ENCODE results near the gene SAXO1.

The SAXO1 gene

DNA sequence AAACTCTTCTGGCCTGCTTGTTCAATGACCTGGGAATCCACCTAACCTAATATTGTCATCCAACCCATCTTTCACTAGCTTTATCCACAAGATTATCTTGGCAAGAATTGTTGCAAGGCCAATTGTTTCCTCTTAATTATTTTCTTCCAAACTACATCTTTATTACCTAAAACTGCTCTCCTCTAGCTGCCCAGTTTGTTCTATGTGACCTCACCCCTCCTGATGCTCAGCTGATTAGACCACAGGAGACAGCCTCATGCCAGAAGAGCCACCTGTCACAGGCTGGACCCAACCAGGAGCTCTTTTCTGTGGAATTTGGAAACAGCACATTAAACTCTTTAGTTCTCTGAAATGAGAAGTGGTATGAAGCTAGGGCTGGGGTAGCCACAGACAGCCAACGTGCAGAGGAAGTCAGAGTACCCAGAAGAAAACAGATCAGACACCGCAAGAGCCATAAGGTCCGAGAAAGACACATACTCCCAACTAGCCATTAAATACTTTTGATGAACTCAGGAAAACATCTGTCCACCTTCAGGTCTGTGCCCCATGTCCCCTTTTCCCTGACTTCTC, 12.0 kb downstream of the SAXO1 start:
- WGBS (ENCODE audit: extremely low coverage, insufficient coverage, low lambda C conversion rate) = no CpG with 5 or more reads among the region's 3 CpGs
- Histone ChIP-seq H3K79me2 (ENCODE audit: control insufficient read depth, insufficient read depth, low read length) (no peaks in the 10 kb centered on the region), H2BK120ac (ENCODE audit: low read depth, low read length) (no peak overlapping the region), H3K27ac (ENCODE audit: low read depth, low read length) (no peak overlapping the region), H3K18ac (ENCODE audit: low read length) (no peak overlapping the region), H3K79me1 (ENCODE audit: low read length) (no peaks in the 10 kb centered on the region), H3K27me3 (ENCODE audit: insufficient read depth, low read length, poor library complexity) (no peaks in the 10 kb centered on the region), H3K36me3 (ENCODE audit: control insufficient read depth, insufficient read depth, low read length) (no peaks in the 10 kb centered on the region), H4K8ac (ENCODE audit: low read depth, low read length) (no peak overlapping the region), H3K4me3 (ENCODE audit: low read length) (no peak overlapping the region), H4K5ac (ENCODE audit: low read length) (no peak overlapping the region), H3K56ac (ENCODE audit: low read length) (no peak overlapping the region), H3K4ac (ENCODE audit: low read depth, low read length) (no peak overlapping the region), H2BK5ac (ENCODE audit: low read length) (no peak overlapping the region), H3K23ac (ENCODE audit: low read length) (no peak overlapping the region), H3K4me2 (ENCODE audit: low read length) (no peak overlapping the region), H3K4me1 (ENCODE audit: control insufficient read depth, low read depth, low read length) (no peaks in the 10 kb centered on the region), H2AK5ac (ENCODE audit: low read length) (no peak overlapping the region), H3K9ac (ENCODE audit: low read length) (no peak overlapping the region), H2BK15ac (replicated peaks; ENCODE audit: low read depth) (no peak overlapping the region)
- no peak for DNase-seq

DNA sequence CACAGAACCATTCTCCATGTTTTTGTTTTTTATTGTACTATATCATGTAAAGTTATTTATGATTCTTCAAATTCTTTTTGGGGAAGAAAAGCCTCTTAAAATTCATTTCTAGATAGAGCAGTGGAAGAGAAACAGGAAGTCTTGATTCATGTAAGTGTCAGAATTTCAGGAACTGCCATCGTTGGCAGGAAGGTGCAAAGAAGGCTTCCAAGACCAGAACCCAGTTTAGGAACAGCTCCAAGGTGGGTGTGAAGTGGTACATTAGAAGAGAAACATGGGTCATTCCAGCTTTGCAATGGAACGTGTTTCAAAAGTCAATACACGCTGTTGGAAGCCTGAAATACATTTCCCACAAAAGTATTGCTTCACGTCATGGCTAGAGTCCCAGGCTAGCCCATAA, 14.8 kb downstream of the SAXO1 start:
- H3K4me2 ChIP-seq (ENCODE audit: low read length) = no peak overlapping the region
- H3K79me1 ChIP-seq (ENCODE audit: low read length) = no peaks in the 10 kb centered on the region
- no peak overlapping the region for H2BK120ac ChIP-seq (ENCODE audit: low read depth, low read length)
- no peak overlapping the region for H3K27ac ChIP-seq (ENCODE audit: low read depth, low read length)
- no peaks in the 10 kb centered on the region for H3K79me2 ChIP-seq (ENCODE audit: control insufficient read depth, insufficient read depth, low read length)
- no peaks in the 10 kb centered on the region for H3K27me3 ChIP-seq (ENCODE audit: insufficient read depth, low read length, poor library complexity)
- H4K8ac ChIP-seq (ENCODE audit: low read depth, low read length) = no peak overlapping the region
- H3K56ac ChIP-seq (ENCODE audit: low read length) = no peak overlapping the region
- no peak overlapping the region for H3K23ac ChIP-seq (ENCODE audit: low read length)
- DNase-seq = no peak
- H3K18ac ChIP-seq (ENCODE audit: low read length) = no peak overlapping the region
- no peak overlapping the region for H4K5ac ChIP-seq (ENCODE audit: low read length)
- H2BK5ac ChIP-seq (ENCODE audit: low read length) = no peak overlapping the region
- H3K4me3 ChIP-seq (ENCODE audit: low read length) = no peak overlapping the region
- H3K36me3 ChIP-seq (ENCODE audit: control insufficient read depth, insufficient read depth, low read length) = no peaks in the 10 kb centered on the region
- no peak overlapping the region for H3K4ac ChIP-seq (ENCODE audit: low read depth, low read length)
- no peak overlapping the region for H2AK5ac ChIP-seq (ENCODE audit: low read length)
- no peak overlapping the region for H3K9ac ChIP-seq (ENCODE audit: low read length)
- no peak overlapping the region for H2BK15ac ChIP-seq (replicated peaks; ENCODE audit: low read depth)
- no CpG with 5 or more reads among the region's 4 CpGs for WGBS (ENCODE audit: extremely low coverage, insufficient coverage, low lambda C conversion rate)
- no peaks in the 10 kb centered on the region for H3K4me1 ChIP-seq (ENCODE audit: control insufficient read depth, low read depth, low read length)

DNA sequence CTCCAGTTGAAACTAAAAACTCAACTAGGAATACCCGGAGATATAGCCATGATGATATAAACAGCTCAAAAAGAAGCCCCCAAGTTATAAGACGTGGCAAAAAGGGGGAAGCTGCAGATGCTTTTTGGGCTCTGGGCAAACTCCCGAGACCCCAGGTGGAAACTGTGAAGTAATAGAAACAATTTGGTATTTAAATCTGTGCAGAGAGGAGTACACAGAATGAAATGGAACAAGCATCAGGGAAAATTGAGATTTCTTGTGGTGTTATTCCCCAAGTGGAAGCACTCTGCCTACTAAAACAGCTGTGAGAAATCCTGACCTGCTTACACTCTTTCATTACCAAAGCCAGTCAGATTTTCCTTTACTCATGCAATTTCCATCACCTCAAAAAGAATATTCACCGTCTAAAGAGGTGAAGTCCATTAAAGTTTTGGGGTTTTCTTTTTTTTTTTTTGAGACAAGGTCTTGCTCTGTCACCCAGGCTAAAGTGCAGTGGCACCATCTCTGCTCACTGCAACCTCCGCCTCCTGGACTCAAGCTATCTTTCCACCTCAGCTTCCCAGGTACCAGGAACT, 23.5 kb downstream of the SAXO1 start:
- no peak overlapping the region for H3K4ac ChIP-seq (ENCODE audit: low read depth, low read length)
- H2AK5ac ChIP-seq (ENCODE audit: low read length) = no peak overlapping the region
- no peak overlapping the region for H4K5ac ChIP-seq (ENCODE audit: low read length)
- H3K27me3 ChIP-seq (ENCODE audit: insufficient read depth, low read length, poor library complexity) = no peaks in the 10 kb centered on the region
- no peaks in the 10 kb centered on the region for H3K79me1 ChIP-seq (ENCODE audit: low read length)
- no peak overlapping the region for H4K8ac ChIP-seq (ENCODE audit: low read depth, low read length)
- H3K18ac ChIP-seq (ENCODE audit: low read length) = no peak overlapping the region
- no peak overlapping the region for H2BK120ac ChIP-seq (ENCODE audit: low read depth, low read length)
- no peaks in the 10 kb centered on the region for H3K4me1 ChIP-seq (ENCODE audit: control insufficient read depth, low read depth, low read length)
- DNase-seq = no peak
- H3K9ac ChIP-seq (ENCODE audit: low read length) = no peak overlapping the region
- H3K23ac ChIP-seq (ENCODE audit: low read length) = no peak overlapping the region
- no peak overlapping the region for H2BK5ac ChIP-seq (ENCODE audit: low read length)
- no peaks in the 10 kb centered on the region for H3K79me2 ChIP-seq (ENCODE audit: control insufficient read depth, insufficient read depth, low read length)
- no CpG with 5 or more reads among the region's 5 CpGs for WGBS (ENCODE audit: extremely low coverage, insufficient coverage, low lambda C conversion rate)
- no peak overlapping the region for H3K27ac ChIP-seq (ENCODE audit: low read depth, low read length)
- H3K4me3 ChIP-seq (ENCODE audit: low read length) = no peak overlapping the region
- H2BK15ac ChIP-seq (replicated peaks; ENCODE audit: low read depth) = no peak overlapping the region
- no peaks in the 10 kb centered on the region for H3K36me3 ChIP-seq (ENCODE audit: control insufficient read depth, insufficient read depth, low read length)
- no peak overlapping the region for H3K56ac ChIP-seq (ENCODE audit: low read length)
- no peak overlapping the region for H3K4me2 ChIP-seq (ENCODE audit: low read length)

DNA sequence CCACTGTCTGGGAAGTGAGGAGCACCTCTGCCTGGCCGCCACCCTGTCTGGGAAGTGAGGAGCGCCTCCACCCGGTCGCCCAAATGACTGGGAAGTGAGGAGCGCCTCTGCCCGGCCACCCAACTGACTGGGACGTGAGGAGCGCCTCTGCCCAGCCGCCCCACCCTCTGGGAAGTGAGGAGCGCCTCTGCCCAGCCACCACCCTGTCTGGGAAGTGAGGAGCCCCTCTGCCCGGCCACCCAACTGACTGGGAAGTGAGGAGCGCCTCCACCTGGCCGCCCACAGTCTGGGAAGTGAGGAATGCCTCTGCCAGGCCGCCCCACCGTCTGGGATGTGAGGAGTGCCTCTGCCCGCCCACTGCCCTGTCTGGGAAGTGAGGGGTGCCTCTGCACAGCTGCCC, 32.9 kb downstream of the SAXO1 start:
- Histone ChIP-seq H3K4me2 (ENCODE audit: low read length) (no peak overlapping the region), H3K4me1 (ENCODE audit: control insufficient read depth, low read depth, low read length) (no peaks in the 10 kb centered on the region), H4K8ac (ENCODE audit: low read depth, low read length) (no peak overlapping the region), H3K27ac (ENCODE audit: low read depth, low read length) (no peak overlapping the region), H3K79me2 (ENCODE audit: control insufficient read depth, insufficient read depth, low read length) (no peaks in the 10 kb centered on the region), H3K4ac (ENCODE audit: low read depth, low read length) (no peak overlapping the region), H3K79me1 (ENCODE audit: low read length) (no peaks in the 10 kb centered on the region), H3K23ac (ENCODE audit: low read length) (no peak overlapping the region), H2BK5ac (ENCODE audit: low read length) (no peak overlapping the region), H3K56ac (ENCODE audit: low read length) (no peak overlapping the region), H3K9ac (ENCODE audit: low read length) (no peak overlapping the region), H3K18ac (ENCODE audit: low read length) (no peak overlapping the region), H2BK15ac (replicated peaks; ENCODE audit: low read depth) (no peak overlapping the region), H2BK120ac (ENCODE audit: low read depth, low read length) (no peak overlapping the region), H3K4me3 (ENCODE audit: low read length) (no peak overlapping the region), H2AK5ac (ENCODE audit: low read length) (no peak overlapping the region), H3K27me3 (ENCODE audit: insufficient read depth, low read length, poor library complexity) (no peaks in the 10 kb centered on the region), H4K5ac (ENCODE audit: low read length) (no peak overlapping the region), H3K36me3 (ENCODE audit: control insufficient read depth, insufficient read depth, low read length) (no peaks in the 10 kb centered on the region)
- no CpG with 5 or more reads among the region's 16 CpGs for WGBS (ENCODE audit: extremely low coverage, insufficient coverage, low lambda C conversion rate)
- DNase-seq = no peak

DNA sequence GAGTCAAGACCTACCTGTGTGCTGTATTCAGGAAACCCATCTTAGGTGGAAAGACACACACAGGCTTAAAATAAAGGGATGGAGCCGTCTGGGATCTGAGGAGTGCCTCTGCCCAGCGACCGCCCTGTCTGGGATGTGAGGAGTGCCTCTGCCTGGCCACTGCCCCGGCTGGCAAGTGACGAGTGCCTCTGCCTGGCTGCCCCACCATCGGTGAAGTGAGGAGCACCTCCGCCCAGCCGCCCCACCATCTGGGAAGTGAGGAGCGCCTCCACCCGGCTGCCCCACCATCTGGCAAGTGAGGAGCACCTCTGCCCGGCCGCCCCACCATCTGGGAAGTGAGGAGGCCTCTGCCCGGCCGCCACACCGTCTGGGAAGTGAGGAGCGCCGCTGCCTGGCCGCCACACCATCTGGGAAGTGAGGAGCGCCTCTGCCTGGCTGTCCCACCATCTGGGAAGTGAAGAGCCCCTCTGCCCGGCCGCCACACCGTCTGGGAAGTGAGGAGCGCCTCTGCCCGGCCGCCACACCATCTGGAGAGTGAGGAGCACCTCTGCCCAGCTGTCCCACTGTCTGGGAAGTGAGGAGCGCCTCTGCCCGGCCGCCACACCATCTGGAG, 33.7 kb downstream of the SAXO1 start:
- Histone ChIP-seq H2AK5ac (ENCODE audit: low read length) (no peak overlapping the region), H3K4me3 (ENCODE audit: low read length) (no peak overlapping the region), H3K56ac (ENCODE audit: low read length) (no peak overlapping the region), H3K27ac (ENCODE audit: low read depth, low read length) (no peak overlapping the region), H3K23ac (ENCODE audit: low read length) (no peak overlapping the region), H3K4me2 (ENCODE audit: low read length) (no peak overlapping the region), H2BK5ac (ENCODE audit: low read length) (no peak overlapping the region), H4K8ac (ENCODE audit: low read depth, low read length) (no peak overlapping the region), H4K5ac (ENCODE audit: low read length) (no peak overlapping the region), H3K27me3 (ENCODE audit: insufficient read depth, low read length, poor library complexity) (no peaks in the 10 kb centered on the region), H3K79me2 (ENCODE audit: control insufficient read depth, insufficient read depth, low read length) (no peaks in the 10 kb centered on the region), H3K4me1 (ENCODE audit: control insufficient read depth, low read depth, low read length) (no peaks in the 10 kb centered on the region), H2BK120ac (ENCODE audit: low read depth, low read length) (no peak overlapping the region), H3K18ac (ENCODE audit: low read length) (no peak overlapping the region), H2BK15ac (replicated peaks; ENCODE audit: low read depth) (no peak overlapping the region), H3K9ac (ENCODE audit: low read length) (no peak overlapping the region), H3K4ac (ENCODE audit: low read depth, low read length) (no peak overlapping the region), H3K36me3 (ENCODE audit: control insufficient read depth, insufficient read depth, low read length) (no peaks in the 10 kb centered on the region), H3K79me1 (ENCODE audit: low read length) (no peaks in the 10 kb centered on the region)
- WGBS (ENCODE audit: extremely low coverage, insufficient coverage, low lambda C conversion rate) = no CpG with 5 or more reads among the region's 28 CpGs
- DNase-seq = no peak

DNA sequence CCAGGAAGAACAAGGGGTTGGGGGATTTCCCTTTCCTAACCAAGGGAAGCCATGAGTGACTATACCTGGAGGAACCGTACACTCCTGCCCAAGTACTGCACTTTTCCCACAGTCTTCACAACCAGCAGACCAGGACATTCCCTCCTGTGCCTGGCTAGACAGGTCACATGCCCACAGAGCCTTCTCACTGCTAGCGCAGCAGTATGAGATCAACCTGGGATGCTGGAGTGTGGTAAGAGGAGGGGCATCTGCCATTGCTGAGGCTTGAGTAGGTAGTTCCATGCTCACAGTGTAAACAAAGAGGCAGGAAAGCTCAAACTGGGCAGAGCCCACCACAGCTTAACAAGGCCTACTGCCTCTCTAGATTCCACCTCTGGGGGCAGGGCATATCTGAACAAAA, 35.9 kb downstream of the SAXO1 start:
- H3K4me3 ChIP-seq (ENCODE audit: low read length) = no peak overlapping the region
- no CpG with 5 or more reads among the region's 2 CpGs for WGBS (ENCODE audit: extremely low coverage, insufficient coverage, low lambda C conversion rate)
- H3K36me3 ChIP-seq (ENCODE audit: control insufficient read depth, insufficient read depth, low read length) = no peaks in the 10 kb centered on the region
- no peak overlapping the region for H2BK120ac ChIP-seq (ENCODE audit: low read depth, low read length)
- H3K4me1 ChIP-seq (ENCODE audit: control insufficient read depth, low read depth, low read length) = no peaks in the 10 kb centered on the region
- no peak overlapping the region for H2BK15ac ChIP-seq (replicated peaks; ENCODE audit: low read depth)
- H3K18ac ChIP-seq (ENCODE audit: low read length) = no peak overlapping the region
- H2AK5ac ChIP-seq (ENCODE audit: low read length) = no peak overlapping the region
- no peak overlapping the region for H3K9ac ChIP-seq (ENCODE audit: low read length)
- no peak overlapping the region for H3K27ac ChIP-seq (ENCODE audit: low read depth, low read length)
- no peak overlapping the region for H3K4ac ChIP-seq (ENCODE audit: low read depth, low read length)
- DNase-seq = no peak
- H4K8ac ChIP-seq (ENCODE audit: low read depth, low read length) = no peak overlapping the region
- no peaks in the 10 kb centered on the region for H3K79me1 ChIP-seq (ENCODE audit: low read length)
- no peak overlapping the region for H3K56ac ChIP-seq (ENCODE audit: low read length)
- no peak overlapping the region for H4K5ac ChIP-seq (ENCODE audit: low read length)
- no peak overlapping the region for H3K23ac ChIP-seq (ENCODE audit: low read length)
- no peaks in the 10 kb centered on the region for H3K79me2 ChIP-seq (ENCODE audit: control insufficient read depth, insufficient read depth, low read length)
- H3K27me3 ChIP-seq (ENCODE audit: insufficient read depth, low read length, poor library complexity) = no peaks in the 10 kb centered on the region
- no peak overlapping the region for H3K4me2 ChIP-seq (ENCODE audit: low read length)
- no peak overlapping the region for H2BK5ac ChIP-seq (ENCODE audit: low read length)
